ENCODE data around the gene HCN2.

Gene HCN2

GRCh38 chr19:554817-555216 lies 34.9 kb upstream of the HCN2 start:
- no peaks in the 10 kb centered on the region for H3K9me3 ChIP-seq (ENCODE audit: control insufficient read depth in 2 of 2, low read length in 2 of 2)

GRCh38 chr19:555474-555808 lies 34.2 kb upstream of the HCN2 start:
- H3K9me3 ChIP-seq (ENCODE audit: control insufficient read depth in 2 of 2, low read length in 2 of 2) = no peaks in the 10 kb centered on the region
- no peaks in the 10 kb centered on the region for H3K27me3 ChIP-seq (ENCODE audit: control insufficient read depth in 2 of 2, insufficient read depth in 2 of 2, low read length in 2 of 2)
- peaks cover 9 to 21% of the 10 kb centered on the region in 2 donors for H3K4me1 ChIP-seq (ENCODE audit: control insufficient read depth in 2 of 2, insufficient read depth in 2 of 2, low read length in 2 of 2)
- H3K27ac ChIP-seq (ENCODE audit: low read depth in 2 of 2, low read length in 2 of 2) = peak overlapping the region; percentile 55 to 63
- no peak overlapping the region for H3K9ac ChIP-seq (ENCODE audit: low read depth in 1 of 2, low read length in 2 of 2)
- no peak overlapping the region for H3K4me3 ChIP-seq (ENCODE audit: low read length in 2 of 2)
- H3K36me3 ChIP-seq (ENCODE audit: control insufficient read depth in 2 of 2, insufficient read depth in 2 of 2, low read length in 2 of 2) = no peaks in the 10 kb centered on the region

More at GRCh38 chr19:554817-555216, 34.9 kb upstream of the HCN2 start:
- no peaks in the 10 kb centered on the region for H3K27me3 ChIP-seq (ENCODE audit: control insufficient read depth in 2 of 2, insufficient read depth in 2 of 2, low read length in 2 of 2)
- no peaks in the 10 kb centered on the region for H3K36me3 ChIP-seq (ENCODE audit: control insufficient read depth in 2 of 2, insufficient read depth in 2 of 2, low read length in 2 of 2)
- no peak overlapping the region for H3K4me3 ChIP-seq (ENCODE audit: low read length in 2 of 2)
- no peak overlapping the region for H3K9ac ChIP-seq (ENCODE audit: low read depth in 1 of 2, low read length in 2 of 2)
- peaks cover 9 to 21% of the 10 kb centered on the region in 2 donors for H3K4me1 ChIP-seq (ENCODE audit: control insufficient read depth in 2 of 2, insufficient read depth in 2 of 2, low read length in 2 of 2)
- no peak overlapping the region for H3K27ac ChIP-seq (ENCODE audit: low read depth in 2 of 2, low read length in 2 of 2)

- Histone ChIP-seq H3K27me3 (ENCODE audit: control insufficient read depth in 2 of 2, insufficient read depth in 2 of 2, low read length in 2 of 2) (no peaks in the 10 kb centered on the region), H3K4me1 (ENCODE audit: control insufficient read depth in 2 of 2, insufficient read depth in 2 of 2, low read length in 2 of 2) (peaks cover 7 to 15% of the 10 kb centered on the region in 2 donors), H3K9ac (ENCODE audit: low read depth in 1 of 2, low read length in 2 of 2) (peak overlapping the region; percentile 14 to 64), H3K9me3 (ENCODE audit: control insufficient read depth in 2 of 2, low read length in 2 of 2) (no peaks in the 10 kb centered on the region), H3K36me3 (ENCODE audit: control insufficient read depth in 2 of 2, insufficient read depth in 2 of 2, low read length in 2 of 2) (no peaks in the 10 kb centered on the region), H3K4me3 (ENCODE audit: low read length in 2 of 2) (peak overlapping the region in 1 of 2 donors; percentile 54), H3K27ac (ENCODE audit: low read depth in 2 of 2, low read length in 2 of 2) (peak overlapping the region; percentile 76 to 81)
These were observed 32.9 kb upstream of the HCN2 start for GRCh38 chr19:556611-557382.

GRCh38 chr19:558770-559439 lies 30.8 kb upstream of the HCN2 start:
- H3K27me3 ChIP-seq (ENCODE audit: control insufficient read depth in 2 of 2, insufficient read depth in 2 of 2, low read length in 2 of 2) = no peaks in the 10 kb centered on the region
- no peaks in the 10 kb centered on the region for H3K9me3 ChIP-seq (ENCODE audit: control insufficient read depth in 2 of 2, low read length in 2 of 2)
- H3K4me3 ChIP-seq (ENCODE audit: low read length in 2 of 2) = no peak overlapping the region
- no peak overlapping the region for H3K9ac ChIP-seq (ENCODE audit: low read depth in 1 of 2, low read length in 2 of 2)
- H3K4me1 ChIP-seq (ENCODE audit: control insufficient read depth in 2 of 2, insufficient read depth in 2 of 2, low read length in 2 of 2) = peaks cover 7 to 8% of the 10 kb centered on the region in 2 donors
- H3K36me3 ChIP-seq (ENCODE audit: control insufficient read depth in 2 of 2, insufficient read depth in 2 of 2, low read length in 2 of 2) = no peaks in the 10 kb centered on the region
- H3K27ac ChIP-seq (ENCODE audit: low read depth in 2 of 2, low read length in 2 of 2) = no peak overlapping the region

GRCh38 chr19:560121-560520 lies 29.6 kb upstream of the HCN2 start:
- Histone ChIP-seq H3K27me3 (ENCODE audit: control insufficient read depth in 2 of 2, insufficient read depth in 2 of 2, low read length in 2 of 2) (no peaks in the 10 kb centered on the region), H3K4me1 (ENCODE audit: control insufficient read depth in 2 of 2, insufficient read depth in 2 of 2, low read length in 2 of 2) (peaks cover 7 to 8% of the 10 kb centered on the region in 2 donors), H3K9ac (ENCODE audit: low read depth in 1 of 2, low read length in 2 of 2) (no peak overlapping the region), H3K36me3 (ENCODE audit: control insufficient read depth in 2 of 2, insufficient read depth in 2 of 2, low read length in 2 of 2) (no peaks in the 10 kb centered on the region), H3K9me3 (ENCODE audit: control insufficient read depth in 2 of 2, low read length in 2 of 2) (no peaks in the 10 kb centered on the region), H3K27ac (ENCODE audit: low read depth in 2 of 2, low read length in 2 of 2) (no peak overlapping the region), H3K4me3 (ENCODE audit: low read length in 2 of 2) (no peak overlapping the region)

GRCh38 chr19:566403-566802 lies 23.3 kb upstream of the HCN2 start:
- Histone ChIP-seq H3K36me3 (ENCODE audit: control insufficient read depth in 2 of 2, insufficient read depth in 2 of 2, low read length in 2 of 2) (no peaks in the 10 kb centered on the region), H3K9ac (ENCODE audit: low read depth in 1 of 2, low read length in 2 of 2) (no peak overlapping the region), H3K9me3 (ENCODE audit: control insufficient read depth in 2 of 2, low read length in 2 of 2) (no peaks in the 10 kb centered on the region), H3K4me3 (ENCODE audit: low read length in 2 of 2) (no peak overlapping the region), H3K27ac (ENCODE audit: low read depth in 2 of 2, low read length in 2 of 2) (no peak overlapping the region), H3K27me3 (ENCODE audit: control insufficient read depth in 2 of 2, insufficient read depth in 2 of 2, low read length in 2 of 2) (no peaks in the 10 kb centered on the region), H3K4me1 (ENCODE audit: control insufficient read depth in 2 of 2, insufficient read depth in 2 of 2, low read length in 2 of 2) (peaks cover 4 to 6% of the 10 kb centered on the region in 2 donors)

GRCh38 chr19:566844-567243 lies 22.8 kb upstream of the HCN2 start:
- Histone ChIP-seq H3K27ac (ENCODE audit: low read depth in 2 of 2, low read length in 2 of 2) (no peak overlapping the region), H3K4me3 (ENCODE audit: low read length in 2 of 2) (no peak overlapping the region), H3K36me3 (ENCODE audit: control insufficient read depth in 2 of 2, insufficient read depth in 2 of 2, low read length in 2 of 2) (no peaks in the 10 kb centered on the region), H3K9me3 (ENCODE audit: control insufficient read depth in 2 of 2, low read length in 2 of 2) (no peaks in the 10 kb centered on the region), H3K9ac (ENCODE audit: low read depth in 1 of 2, low read length in 2 of 2) (no peak overlapping the region), H3K27me3 (ENCODE audit: control insufficient read depth in 2 of 2, insufficient read depth in 2 of 2, low read length in 2 of 2) (no peaks in the 10 kb centered on the region), H3K4me1 (ENCODE audit: control insufficient read depth in 2 of 2, insufficient read depth in 2 of 2, low read length in 2 of 2) (peaks cover 7 to 10% of the 10 kb centered on the region in 2 donors)

GRCh38 chr19:567296-567900 lies 22.3 kb upstream of the HCN2 start:
- H3K27me3 ChIP-seq (ENCODE audit: control insufficient read depth in 2 of 2, insufficient read depth in 2 of 2, low read length in 2 of 2) = no peaks in the 10 kb centered on the region
- no peaks in the 10 kb centered on the region for H3K9me3 ChIP-seq (ENCODE audit: control insufficient read depth in 2 of 2, low read length in 2 of 2)
- H3K36me3 ChIP-seq (ENCODE audit: control insufficient read depth in 2 of 2, insufficient read depth in 2 of 2, low read length in 2 of 2) = no peaks in the 10 kb centered on the region
- peak overlapping the region in 1 of 2 donors; percentile 28 for H3K27ac ChIP-seq (ENCODE audit: low read depth in 2 of 2, low read length in 2 of 2)
- peaks cover 7 to 10% of the 10 kb centered on the region in 2 donors for H3K4me1 ChIP-seq (ENCODE audit: control insufficient read depth in 2 of 2, insufficient read depth in 2 of 2, low read length in 2 of 2)
- no peak overlapping the region for H3K4me3 ChIP-seq (ENCODE audit: low read length in 2 of 2)
- H3K9ac ChIP-seq (ENCODE audit: low read depth in 1 of 2, low read length in 2 of 2) = no peak overlapping the region

- Histone ChIP-seq H3K36me3 (ENCODE audit: control insufficient read depth in 2 of 2, insufficient read depth in 2 of 2, low read length in 2 of 2) (no peaks in the 10 kb centered on the region), H3K9me3 (ENCODE audit: control insufficient read depth in 2 of 2, low read length in 2 of 2) (no peaks in the 10 kb centered on the region), H3K4me3 (ENCODE audit: low read length in 2 of 2) (no peak overlapping the region), H3K27ac (ENCODE audit: low read depth in 2 of 2, low read length in 2 of 2) (peak overlapping the region in 1 of 2 donors; percentile 23), H3K9ac (ENCODE audit: low read depth in 1 of 2, low read length in 2 of 2) (no peak overlapping the region), H3K27me3 (ENCODE audit: control insufficient read depth in 2 of 2, insufficient read depth in 2 of 2, low read length in 2 of 2) (no peaks in the 10 kb centered on the region), H3K4me1 (ENCODE audit: control insufficient read depth in 2 of 2, insufficient read depth in 2 of 2, low read length in 2 of 2) (peaks cover 22 to 26% of the 10 kb centered on the region in 2 donors)
These were observed 19.4 kb upstream of the HCN2 start for GRCh38 chr19:570251-570686.

- Histone ChIP-seq H3K9ac (ENCODE audit: low read depth in 1 of 2, low read length in 2 of 2) (peak overlapping the region; percentile 61 to 87), H3K27me3 (ENCODE audit: control insufficient read depth in 2 of 2, insufficient read depth in 2 of 2, low read length in 2 of 2) (no peaks in the 10 kb centered on the region), H3K36me3 (ENCODE audit: control insufficient read depth in 2 of 2, insufficient read depth in 2 of 2, low read length in 2 of 2) (peaks cover 0 to 2% of the 10 kb centered on the region in 2 donors), H3K4me1 (ENCODE audit: control insufficient read depth in 2 of 2, insufficient read depth in 2 of 2, low read length in 2 of 2) (peaks cover 27 to 28% of the 10 kb centered on the region in 2 donors), H3K4me3 (ENCODE audit: low read length in 2 of 2) (peak overlapping the region; percentile 62 to 82), H3K9me3 (ENCODE audit: control insufficient read depth in 2 of 2, low read length in 2 of 2) (no peaks in the 10 kb centered on the region), H3K27ac (ENCODE audit: low read depth in 2 of 2, low read length in 2 of 2) (peak overlapping the region; percentile 92)
These were observed 18.6 kb upstream of the HCN2 start for GRCh38 chr19:570937-571565.
